ENCODE results near the gene CCPG1. TPM values are rescaled to one million over a fixed set of nuclear protein-coding genes. Genes with fewer than 3 reads are reported as not detected.

CCPG1 gene
- total and polyA plus RNA-seq, 2 of the 13 experiments (the other 11 are each of a cell fraction or from before 2014, with no cell fraction given) = 16.1 to 19.5 TPM

DNA sequence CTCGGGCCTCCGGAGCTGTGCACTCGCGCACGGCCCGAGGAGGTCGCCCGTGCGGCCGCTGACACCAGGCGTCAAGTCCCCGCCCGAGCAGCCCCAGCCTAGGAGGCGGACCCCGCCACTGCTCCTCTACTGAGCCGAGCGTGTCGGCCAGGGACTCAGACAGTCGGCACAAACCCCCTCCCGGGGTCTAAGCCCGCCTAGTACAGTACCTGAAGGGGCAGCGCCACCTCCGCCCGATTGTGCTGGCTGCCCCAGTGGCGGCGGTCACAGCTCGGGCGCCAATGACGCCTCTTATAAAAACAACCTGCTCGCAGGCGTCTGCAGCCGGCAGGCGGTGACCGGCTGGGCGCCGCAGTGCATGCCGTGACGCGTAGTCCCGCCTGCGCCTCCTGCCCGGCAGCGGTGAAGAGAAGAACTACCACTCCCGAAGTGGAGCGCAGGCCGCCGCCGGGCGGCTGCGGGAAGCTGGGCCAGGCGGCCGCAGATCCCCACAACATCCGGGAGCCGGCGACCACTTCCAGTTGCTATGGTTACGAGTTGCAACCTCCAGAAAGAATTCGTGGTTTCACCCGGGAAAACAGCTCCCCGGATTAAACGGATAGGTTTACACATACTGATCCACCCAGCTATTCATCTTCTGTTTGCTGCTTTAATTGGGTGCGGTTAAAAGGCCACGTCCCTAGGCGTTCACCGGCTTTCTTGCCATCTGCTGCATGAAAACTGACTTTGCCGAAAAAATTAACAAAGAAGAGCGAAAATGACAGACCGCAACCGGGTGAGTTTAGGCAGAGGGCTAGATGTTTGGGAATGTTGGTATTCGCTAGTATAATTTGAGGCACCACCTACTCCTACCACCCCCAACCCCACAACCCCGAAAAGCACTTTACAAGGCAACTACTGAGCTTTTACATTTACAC is at the start of gene CCPG1, which contains the start of gene PIERCE2 (continued):
- TF ChIP-seq ATF1 (CRISPR knock-in tag; IDR thresholded peaks at IDR 0.05) = peak; percentile 38; the same call in 1 of the 2 replicates
- TF ChIP-seq YEATS4 (CRISPR knock-in tag; IDR thresholded peaks at IDR 0.05; ENCODE audit: borderline replicate concordance) = peak; percentile 59
- peak; percentile 65 for TF ChIP-seq AGO1 (IDR thresholded peaks at IDR 0.05; ENCODE audit: low read depth, low read length, poor library complexity, severe bottlenecking)
- 0 out of 2 replicates have a peak, but pooled peaks have one; percentile 27 for TF ChIP-seq ZSCAN20 (CRISPR knock-in tag; IDR thresholded peaks at IDR 0.05; ENCODE audit: borderline replicate concordance)
- no peak for TF ChIP-seq ZBTB33 (CRISPR knock-in tag; IDR thresholded peaks at IDR 0.05)
- no peak for TF ChIP-seq ZNF205 (CRISPR knock-in tag; IDR thresholded peaks at IDR 0.05)

DNA sequence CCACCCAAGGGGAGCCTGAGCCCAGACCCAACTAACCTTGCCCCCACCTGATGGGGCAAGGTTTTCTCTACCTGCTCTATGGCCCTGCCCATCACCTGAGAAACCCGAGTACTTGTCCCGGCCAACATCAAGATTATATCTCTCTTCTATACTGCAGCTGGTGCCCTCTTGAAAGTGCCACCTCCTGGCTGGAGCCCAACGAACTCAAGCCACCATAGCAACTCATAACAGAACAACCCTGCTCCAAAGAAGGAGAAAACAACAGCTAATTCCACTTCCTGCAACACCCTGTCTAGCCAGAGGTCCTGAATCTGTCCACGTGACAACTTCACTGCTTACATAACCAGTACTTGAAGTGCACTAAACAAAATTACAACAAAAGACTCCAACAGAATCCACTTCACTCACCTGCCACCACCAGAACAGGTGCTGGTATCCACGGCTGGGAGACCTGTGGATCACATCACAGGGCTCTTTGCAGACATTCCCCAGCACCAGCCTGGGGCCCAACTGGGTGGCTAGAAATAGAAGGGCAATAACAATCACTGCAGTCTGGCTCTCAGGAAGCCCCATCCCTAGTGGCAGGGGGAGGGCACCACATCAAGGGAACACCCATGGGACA is 49.4 kb upstream of the CCPG1 start:
- FAIRE-seq (no peak), ATAC-seq (no peak), DNase-seq (ENCODE audit: low spot score) (no peak)
- no peaks in the 10 kb centered on the region for H3K9me3 ChIP-seq (ENCODE audit: low read length)
- no peaks in the 10 kb centered on the region for H4K20me1 ChIP-seq (ENCODE audit: insufficient read depth, low read length)
- H3K9ac ChIP-seq (ENCODE audit: insufficient read depth, low read depth, low read length) = no peak overlapping the region
- no peaks in the 10 kb centered on the region for H3K79me2 ChIP-seq (ENCODE audit: insufficient read depth, low read length)
- H3K4me2 ChIP-seq (ENCODE audit: low read depth, low read length) = no peak overlapping the region
- BruUV-seq (replicated peaks) = no TSS peak
- TF ChIP-seq ZNF547 (CRISPR knock-in tag; IDR thresholded peaks at IDR 0.05) (no peak), SP4 (CRISPR knock-in tag; IDR thresholded peaks at IDR 0.05) (no peak), ZNF781 (CRISPR knock-in tag; IDR thresholded peaks at IDR 0.05; ENCODE audit: borderline replicate concordance, not compliant biosample characterization) (no peak), PHF21A (CRISPR knock-in tag; IDR thresholded peaks at IDR 0.05) (no peak), FOSL1 (CRISPR knock-in tag; IDR thresholded peaks at IDR 0.05; ENCODE audit: borderline replicate concordance) (no peak), MLXIP (CRISPR knock-in tag; IDR thresholded peaks at IDR 0.05; ENCODE audit: borderline replicate concordance) (no peak), SIX4 (CRISPR knock-in tag; IDR thresholded peaks at IDR 0.05) (no peak), GATAD2A (CRISPR knock-in tag; IDR thresholded peaks at IDR 0.05) (no peak)
- no peak overlapping the region for H3K27ac ChIP-seq (ENCODE audit: extremely low read length, insufficient read depth, low read length)
- WGBS (ENCODE audit: low lambda C conversion rate) = 46% methylated on average over 5 of the region's 5 CpGs
- no peaks in the 10 kb centered on the region for H3K4me1 ChIP-seq (ENCODE audit: insufficient read depth, low read length)
- in situ Hi-C loops (cut with HindIII; ENCODE audit: extremely low pct_ligation_motif_present, low pct_unique_long_range_greater_than_20kb) (no loop called here), intact Hi-C loops (cut with micrococcal nuclease; ENCODE audit: unreplicated experiment) (no loop called here)
- ChIA-PET POLR2A (no interaction called here), CTCF (ENCODE audit: low intra/inter-chr PET ratio, low total read pairs) (no interaction called here)
- H2AFZ ChIP-seq (ENCODE audit: low read length) = no peak overlapping the region
- no peaks in the 10 kb centered on the region for H3K27me3 ChIP-seq (ENCODE audit: control insufficient read depth in 1 of 2, insufficient read depth in 2 of 2, low read length in 2 of 2)
- no peak overlapping the region for H3K4me3 ChIP-seq (replicated peaks in 1 of 3; ENCODE audit: insufficient read depth in 1 of 3, low read depth in 2 of 3, low read length in 3 of 3)
- H3K36me3 ChIP-seq (replicated peaks in 1 of 2; ENCODE audit: control insufficient read depth in 1 of 2, insufficient read depth in 2 of 2, low read length in 2 of 2) = no peaks in the 10 kb centered on the region

All from HepG2 (cell line).